Neuron (in vitro differentiated cells): ENCODE results near the gene GNG14.
"Not testable (repeated sequence)": the region's sequence is repeated elsewhere in the genome, so short reads cannot be mapped to it uniquely, and the experiment has no call there.

Source experiments
- H2AFZ ChIP-seq: one replicate; pipeline ENCODE4 v1.6.1; 2013; ENCODE audit warnings: low read depth, mild to moderate bottlenecking, inconsistent platforms, low read length, moderate library complexity
- H3K27me3 ChIP-seq: one replicate; pipeline ENCODE4 v1.6.1; 2013; ENCODE audit warnings: low read length; ENCODE audit not compliant: insufficient read depth
- H3K36me3 ChIP-seq: one replicate; pipeline ENCODE4 v1.6.1; 2013; ENCODE audit warnings: low read length; ENCODE audit not compliant: insufficient read depth
- H3K4me1 ChIP-seq: one replicate; pipeline ENCODE4 v1.6.1; 2013; ENCODE audit warnings: low read length; ENCODE audit not compliant: insufficient read depth
- H3K4me3 ChIP-seq: 2 replicates; pipeline ENCODE4 v1.5.1; 2013; ENCODE audit warnings: mild to moderate bottlenecking, low read length, moderate library complexity
- H3K9me3 ChIP-seq: one replicate; pipeline ENCODE4 v1.6.1; 2013; ENCODE audit warnings: low read length

GNG14 gene

GRCh38 chr19:12687496-12688196 is at the start of gene GNG14:
Gene GNG14 (plus strand): TSS chr19:12687998. CDS start chr19:12688049, 51 bp downstream.
- no peak within 1 kb of the TSS for H3K4me3 ChIP-seq
- peaks cover 18% of the 10 kb centered on the region for H3K36me3 ChIP-seq
- no peaks in the 10 kb centered on the region for H3K4me1 ChIP-seq
- no peaks in the 10 kb centered on the region for H3K27me3 ChIP-seq
- H3K9me3 ChIP-seq, result no peaks in the 10 kb centered on the region
- no peak within 1 kb of the TSS for H2AFZ ChIP-seq

GRCh38 chr19:12638611-12639182 is 49.1 kb upstream of the GNG14 start:
- peaks cover 15% of the 10 kb centered on the region for H3K9me3 ChIP-seq
- H3K4me1 ChIP-seq, result no peaks in the 10 kb centered on the region
- H3K36me3 ChIP-seq, result no peaks in the 10 kb centered on the region
- no peaks in the 10 kb centered on the region for H3K27me3 ChIP-seq
- H2AFZ ChIP-seq, result no peak overlapping the region
- H3K4me3 ChIP-seq, result no peak overlapping the region

- Histone ChIP-seq H2AFZ (no peak overlapping the region), H3K4me1 (no peaks in the 10 kb centered on the region), H3K9me3 (peaks cover 15% of the 10 kb centered on the region), H3K27me3 (no peaks in the 10 kb centered on the region), H3K4me3 (no peak overlapping the region), H3K36me3 (no peaks in the 10 kb centered on the region)
Observed at GRCh38 chr19:12639901-12640613, 47.7 kb upstream of the GNG14 start.

- Histone ChIP-seq H3K36me3 (peaks cover 3% of the 10 kb centered on the region), H2AFZ (no peak overlapping the region), H3K4me3 (no peak overlapping the region), H3K4me1 (no peaks in the 10 kb centered on the region), H3K27me3 (no peaks in the 10 kb centered on the region), H3K9me3 (peaks cover 15% of the 10 kb centered on the region)
Observed at GRCh38 chr19:12641456-12641855, 46.3 kb upstream of the GNG14 start.

GRCh38 chr19:12642506-12642905 is 45.3 kb upstream of the GNG14 start:
- Histone ChIP-seq H2AFZ (no peak overlapping the region), H3K36me3 (peaks cover 6% of the 10 kb centered on the region), H3K4me1 (no peaks in the 10 kb centered on the region), H3K4me3 (no peak overlapping the region), H3K27me3 (no peaks in the 10 kb centered on the region), H3K9me3 (peaks cover 17% of the 10 kb centered on the region)

- peaks cover 21% of the 10 kb centered on the region for H3K9me3 ChIP-seq
- not testable (repeated sequence) for H3K4me3 ChIP-seq, H3K4me1 ChIP-seq, H3K36me3 ChIP-seq, H2AFZ ChIP-seq, H3K27me3 ChIP-seq
Observed at GRCh38 chr19:12643716-12644115, 44.1 kb upstream of the GNG14 start.

- Histone ChIP-seq H3K9me3 (peaks cover 26% of the 10 kb centered on the region), H2AFZ (no peak overlapping the region), H3K36me3 (peaks cover 18% of the 10 kb centered on the region), H3K4me3 (no peak overlapping the region), H3K27me3 (no peaks in the 10 kb centered on the region), H3K4me1 (no peaks in the 10 kb centered on the region)
Observed at GRCh38 chr19:12646551-12646950, 41.2 kb upstream of the GNG14 start.

GRCh38 chr19:12647047-12647446 is 40.8 kb upstream of the GNG14 start:
- H3K27me3 ChIP-seq, result no peaks in the 10 kb centered on the region
- H2AFZ ChIP-seq, result no peak overlapping the region
- no peaks in the 10 kb centered on the region for H3K4me1 ChIP-seq
- peaks cover 25% of the 10 kb centered on the region for H3K9me3 ChIP-seq
- no peak overlapping the region for H3K4me3 ChIP-seq
- H3K36me3 ChIP-seq, result peaks cover 22% of the 10 kb centered on the region

- Histone ChIP-seq H3K4me3 (no peak overlapping the region), H3K36me3 (peaks cover 24% of the 10 kb centered on the region), H3K9me3 (peaks cover 25% of the 10 kb centered on the region), H3K27me3 (no peaks in the 10 kb centered on the region), H3K4me1 (no peaks in the 10 kb centered on the region), H2AFZ (no peak overlapping the region)
Observed at GRCh38 chr19:12647490-12648071, 40.2 kb upstream of the GNG14 start.

- Histone ChIP-seq H3K27me3 (no peaks in the 10 kb centered on the region), H3K4me1 (no peaks in the 10 kb centered on the region), H3K9me3 (peaks cover 22% of the 10 kb centered on the region), H3K4me3 (no peak overlapping the region), H2AFZ (no peak overlapping the region), H3K36me3 (peaks cover 24% of the 10 kb centered on the region)
Observed at GRCh38 chr19:12648088-12648487, 39.7 kb upstream of the GNG14 start.

- H3K4me1 ChIP-seq, result no peaks in the 10 kb centered on the region
- H3K36me3 ChIP-seq, result peaks cover 27% of the 10 kb centered on the region
Observed at GRCh38 chr19:12649941-12650340, 37.9 kb upstream of the GNG14 start.

GRCh38 chr19:12652219-12652618 is 35.6 kb upstream of the GNG14 start:
- no peak overlapping the region for H3K4me3 ChIP-seq
- H3K9me3 ChIP-seq, result peaks cover 19% of the 10 kb centered on the region
- H2AFZ ChIP-seq, result no peak overlapping the region
- H3K36me3 ChIP-seq, result peaks cover 39% of the 10 kb centered on the region
- H3K27me3 ChIP-seq, result no peaks in the 10 kb centered on the region
- no peaks in the 10 kb centered on the region for H3K4me1 ChIP-seq

More at GRCh38 chr19:12649941-12650340, 37.9 kb upstream of the GNG14 start:
- Histone ChIP-seq H3K27me3 (no peaks in the 10 kb centered on the region), H2AFZ (no peak overlapping the region), H3K4me3 (no peak overlapping the region), H3K9me3 (peaks cover 22% of the 10 kb centered on the region)

- H3K4me1 ChIP-seq, result no peaks in the 10 kb centered on the region
- no peaks in the 10 kb centered on the region for H3K27me3 ChIP-seq
- H2AFZ ChIP-seq, result no peak overlapping the region
- H3K9me3 ChIP-seq, result peaks cover 8% of the 10 kb centered on the region
- H3K4me3 ChIP-seq, result no peak overlapping the region
- H3K36me3 ChIP-seq, result peaks cover 41% of the 10 kb centered on the region
Observed at GRCh38 chr19:12655546-12655945, 32.3 kb upstream of the GNG14 start.
